ENCODE results near the gene C1orf56.

Gene C1orf56

GRCh38 chr1:151026460-151026859, 21.1 kb upstream of the C1orf56 start:
- no peak for DNase-seq

GRCh38 chr1:151032164-151032563, 15.4 kb upstream of the C1orf56 start:
- no peak for DNase-seq

GRCh38 chr1:151035167-151035566, 12.4 kb upstream of the C1orf56 start:
- no peak for DNase-seq

- no peak for DNase-seq
These were observed 11.2 kb upstream of the C1orf56 start, which contains the start of gene BNIPL for GRCh38 chr1:151036356-151036755. TSS of gene BNIPL (plus strand) at chr1:151036586. CDS start at chr1:151036726, 140 bp downstream.

GRCh38 chr1:151037032-151037431, 10.5 kb upstream of the C1orf56 start:
- DNase-seq, result no peak

- DNase-seq, result no peak
These were observed 8.0 kb upstream of the C1orf56 start for GRCh38 chr1:151039521-151039920.

GRCh38 chr1:151043163-151043562, 4.4 kb upstream of the C1orf56 start:
- no peak for DNase-seq

- DNase-seq, result peak; percentile 44
These were observed 534 bp downstream of the C1orf56 start for GRCh38 chr1:151047925-151048644.

- DNase-seq, result no peak
These were observed 1.1 kb downstream of the C1orf56 start for GRCh38 chr1:151048645-151049032.

GRCh38 chr1:151049458-151049857, 1.9 kb downstream of the C1orf56 start:
- DNase-seq, result no peak

GRCh38 chr1:151050051-151050688, 2.6 kb downstream of the C1orf56 start:
- DNase-seq, result no peak

- DNase-seq, result no peak
These were observed 3.9 kb downstream of the C1orf56 start for GRCh38 chr1:151051356-151052009.

- DNase-seq, result no peak
These were observed 7.5 kb downstream of the C1orf56 start for GRCh38 chr1:151054971-151055547.

GRCh38 chr1:151055581-151055980, 8.0 kb downstream of the C1orf56 start:
- DNase-seq, result no peak

GRCh38 chr1:151056149-151056548, 8.6 kb downstream of the C1orf56 start:
- DNase-seq, result peak; percentile 23

GRCh38 chr1:151058692-151059091, 11.1 kb downstream of the C1orf56 start:
- no peak for DNase-seq

- DNase-seq, result peak; percentile 79
These were observed 11.8 kb downstream of the C1orf56 start, which contains the start of gene CDC42SE1 for GRCh38 chr1:151059109-151060006. TSS of gene CDC42SE1 (minus strand) at chr1:151059622. CDS start at chr1:151055730, 3,892 bp downstream.

GRCh38 chr1:151060007-151060656, 12.6 kb downstream of the C1orf56 start, which contains the start of gene MLLT11:
TSS of gene MLLT11 (plus strand) at chr1:151060397. CDS start at chr1:151067225, 6,828 bp downstream.
- no peak for DNase-seq

- DNase-seq, result no peak
These were observed 13.3 kb downstream of the C1orf56 start for GRCh38 chr1:151060657-151061421.

GRCh38 chr1:151061704-151062103, 14.2 kb downstream of the C1orf56 start:
- no peak for DNase-seq
